Activated CD4-positive, alpha-beta T cell treated with anti-CD3 and anti-CD28 coated beads for 4 hours (primary cell): ENCODE results near the gene MAP2K1.
A peak's percentile ranks its signal among the peaks of the same experiment; 100 is the strongest.

Experiments used
- DNase-seq, 2 donors: peaks; one replicate each; pipeline ENCODE4 v3.0.0-alpha.2; 2020

Gene MAP2K1

GRCh38 chr15:66394472-66394871 lies 7.8 kb downstream of the MAP2K1 start:
- no peak for DNase-seq

GRCh38 chr15:66394915-66395314 lies 8.2 kb downstream of the MAP2K1 start:
- no peak for DNase-seq

GRCh38 chr15:66399276-66399675 lies 12.6 kb downstream of the MAP2K1 start:
- no peak for DNase-seq

GRCh38 chr15:66400351-66400774 lies 13.7 kb downstream of the MAP2K1 start:
- DNase-seq: no peak

GRCh38 chr15:66401130-66402021 lies 14.7 kb downstream of the MAP2K1 start:
- peak in 1 of 2 donors; percentile 7 for DNase-seq

GRCh38 chr15:66402761-66403284 lies 16.1 kb downstream of the MAP2K1 start:
- no peak for DNase-seq

- no peak for DNase-seq
Measured at GRCh38 chr15:66403323-66403722, 16.6 kb downstream of the MAP2K1 start.

GRCh38 chr15:66404122-66404521 lies 17.4 kb downstream of the MAP2K1 start:
- no peak for DNase-seq

GRCh38 chr15:66404532-66404931 lies 17.8 kb downstream of the MAP2K1 start:
- DNase-seq: no peak

GRCh38 chr15:66405007-66405406 lies 18.3 kb downstream of the MAP2K1 start:
- DNase-seq: no peak

GRCh38 chr15:66405615-66406014 lies 18.9 kb downstream of the MAP2K1 start:
- DNase-seq: no peak

- no peak for DNase-seq
Measured at GRCh38 chr15:66408254-66408653, 21.5 kb downstream of the MAP2K1 start.

- no peak for DNase-seq
Measured at GRCh38 chr15:66408675-66409282, 22.1 kb downstream of the MAP2K1 start.

- no peak for DNase-seq
Measured at GRCh38 chr15:66409565-66410108, 22.9 kb downstream of the MAP2K1 start.

- DNase-seq: no peak
Measured at GRCh38 chr15:66411190-66411589, 24.5 kb downstream of the MAP2K1 start.

- no peak for DNase-seq
Measured at GRCh38 chr15:66412220-66412619, 25.5 kb downstream of the MAP2K1 start.

- DNase-seq: no peak
Measured at GRCh38 chr15:66413579-66413978, 26.9 kb downstream of the MAP2K1 start.

GRCh38 chr15:66415360-66415759 lies 28.6 kb downstream of the MAP2K1 start:
- no peak for DNase-seq

GRCh38 chr15:66417736-66418135 lies 31.0 kb downstream of the MAP2K1 start:
- DNase-seq: no peak

- no peak for DNase-seq
Measured at GRCh38 chr15:66419471-66419870, 32.8 kb downstream of the MAP2K1 start.

GRCh38 chr15:66422347-66422746 lies 35.6 kb downstream of the MAP2K1 start:
- no peak for DNase-seq

GRCh38 chr15:66423149-66423548 lies 36.4 kb downstream of the MAP2K1 start:
- DNase-seq: no peak

- no peak for DNase-seq
Measured at GRCh38 chr15:66424963-66425612, 38.4 kb downstream of the MAP2K1 start.
